Panc1 (cell line): ENCODE measurements around the gene FAF2. TPM values are rescaled to one million over a fixed set of nuclear protein-coding genes. Genes with fewer than 3 reads are reported as not detected.

Source experiments
- ATAC-seq: fragments of 200-7000 bp; cut with Tn5 transposase; 2 replicates; pipeline ENCODE4 v1.9.1; 2020; ENCODE audit warnings: mild to moderate bottlenecking, moderate library complexity
- BruUV-seq: library from RNA; stranded (reverse); fragments of 400-500 nt; replicated peaks from 2 replicates; lab custom pipeline; 2021; lab: Mats Ljungman, UMichigan
- CTCF ChIA-PET: fragments of 300-600 bp; sonication (Branson Sonifier 250); formaldehyde crosslinking; loops from one replicate; lab custom pipeline; 2022; ENCODE audit warnings: antibody characterized with exemption; lab: Charles Lee
- POLR2A ChIA-PET: fragments of 300-600 bp; sonication (Branson Sonifier 250); formaldehyde crosslinking; loops from one replicate; lab custom pipeline; 2022; ENCODE audit warnings: antibody characterized with exemption; lab: Charles Lee
- DNase-seq: peaks from one replicate; pipeline ENCODE4 v3.0.0-alpha.2; 2010; ENCODE audit warnings: low read depth, low spot score
- H3K27ac ChIP-seq: 2 replicates; pipeline ENCODE4 v1.5.1; 2011; ENCODE audit warnings: mild to moderate bottlenecking, low read length, inconsistent platforms
- H3K27me3 ChIP-seq: fragments of 200-500 bp; sonication (Bioruptor generic); 2 replicates; pipeline ENCODE4 v1.6.0; 2014; ENCODE audit warnings: low read length, inconsistent platforms; ENCODE audit not compliant: control insufficient read depth, insufficient read depth
- H3K36me3 ChIP-seq: fragments of 200-500 bp; sonication (Bioruptor generic); 2 replicates; pipeline ENCODE4 v1.5.1; 2014; ENCODE audit warnings: inconsistent platforms, mild to moderate bottlenecking, low read length, moderate library complexity; ENCODE audit not compliant: control insufficient read depth, insufficient read depth
- H3K4me1 ChIP-seq: 2 replicates; pipeline ENCODE4 v1.5.1; 2011; ENCODE audit warnings: inconsistent platforms, mild to moderate bottlenecking, low read length, moderate library complexity; ENCODE audit not compliant: control insufficient read depth, insufficient read depth
- H3K4me3 ChIP-seq, 2 experiments: 2 replicates each; pipeline ENCODE4 v1.5.1; 2011 to 2012; ENCODE audit warnings: low read depth in 2 of 2, low read length in 2 of 2, mild to moderate bottlenecking in 2 of 2, inconsistent platforms in 1 of 2, moderate library complexity in 1 of 2
- H3K9me3 ChIP-seq: fragments of 200-500 bp; sonication (Bioruptor generic); 2 replicates; pipeline ENCODE4 v1.5.1; 2014; ENCODE audit warnings: low read depth, mild to moderate bottlenecking, inconsistent platforms, low read length, moderate library complexity; ENCODE audit not compliant: control insufficient read depth, insufficient read depth
- CTCF ChIP-seq: fragments of 450-650 bp; IDR thresholded peaks from 2 replicates; pipeline ENCODE4 v1.5.1; 2017; ENCODE audit warnings: mild to moderate bottlenecking
- POLR2AphosphoS5 ChIP-seq: IDR thresholded peaks from 2 replicates; pipeline ENCODE4 v1.6.1; 2012; ENCODE audit warnings: mild to moderate bottlenecking, low read depth, low read length, moderate library complexity
- REST ChIP-seq, 2 experiments: IDR thresholded peaks; 2 replicates each; pipeline ENCODE4 v1.6.1; 2011 to 2012; ENCODE audit warnings: low read depth in 2 of 2, control low read depth in 1 of 2, low read length in 1 of 2, mild to moderate bottlenecking in 1 of 2, moderate library complexity in 1 of 2; ENCODE audit not compliant: insufficient read depth in 1 of 2
- SIN3A ChIP-seq: IDR thresholded peaks from 2 replicates; pipeline ENCODE4 v1.6.1; 2012; ENCODE audit warnings: low read depth, mild to moderate bottlenecking, low read length, moderate library complexity, borderline replicate concordance; ENCODE audit not compliant: insufficient read depth
- TCF7L2 ChIP-seq: IDR thresholded peaks from 2 replicates; pipeline ENCODE4 v1.6.1; 2011; ENCODE audit warnings: mild to moderate bottlenecking, low read depth, low read length, inconsistent platforms
- in situ Hi-C: cut with HindIII; loops from 2 replicates; pipeline ENCODE4 v1.10.0; 2016; ENCODE audit warnings: low sequenced_read_pairs, low pct_unique_long_range_greater_than_20kb
- intact Hi-C: fragments of 100-400 bp; cut with micrococcal nuclease; formaldehyde crosslinking; loops from one replicate; pipeline ENCODE4 v1.10.0; 2022; ENCODE audit not compliant: unreplicated experiment
- total RNA-seq: library from RNA; stranded (reverse); gene quantifications from one replicate; pipeline ENCODE4 v1.2.1, GENCODE V29; 2021; ENCODE audit not compliant: unreplicated experiment

Gene FAF2
- total RNA-seq, 1 experiment from 2014 or later, result 86.6 TPM

GRCh38 chr5:176401281-176402205, 46.6 kb upstream of the FAF2 start:
- DNase-seq (no peak), ATAC-seq (no peak)
- no peak overlapping the region for H3K4me3 ChIP-seq
- H3K4me1 ChIP-seq, result no peaks in the 10 kb centered on the region
- no peak overlapping the region for H3K27ac ChIP-seq
- no peak for TF ChIP-seq POLR2AphosphoS5
- TF ChIP-seq REST (IDR thresholded peaks at IDR 0.05; ENCODE audit: insufficient read depth in 1 of 2, low read depth in 2 of 2, low read length in 1 of 2), result no peak
- no peak for TF ChIP-seq CTCF
- TF ChIP-seq SIN3A, result no peak
- TF ChIP-seq TCF7L2, result no peak
- H3K9me3 ChIP-seq, result no peaks in the 10 kb centered on the region
- in situ Hi-C loops, result no loop called here
- H3K27me3 ChIP-seq, result no peaks in the 10 kb centered on the region
- no peaks in the 10 kb centered on the region for H3K36me3 ChIP-seq
- BruUV-seq, result no TSS peak
- intact Hi-C loops, result no loop called here
- ChIA-PET POLR2A (interaction anchor here (0.5 to 0.6 kb wide), 2 partner anchors 7 to 63 kb away, joined by 3 to 12 read pairs; no protein-coding TSS in a partner anchor), CTCF (no interaction called here)

GRCh38 chr5:176405656-176406435, 42.3 kb upstream of the FAF2 start:
- DNase-seq, result no peak
- intact Hi-C loops, result no loop called here
- TF ChIP-seq SIN3A, result no peak
- TF ChIP-seq POLR2AphosphoS5, result no peak
- no peak for TF ChIP-seq TCF7L2
- TF ChIP-seq CTCF, result no peak
- no peak for TF ChIP-seq REST (IDR thresholded peaks at IDR 0.05; ENCODE audit: insufficient read depth in 1 of 2, low read depth in 2 of 2, low read length in 1 of 2)
- H3K4me3 ChIP-seq, result no peak overlapping the region
- H3K27me3 ChIP-seq, result no peaks in the 10 kb centered on the region
- ChIA-PET POLR2A (interaction anchor here (0.6 kb wide), 1 partner anchor 10 kb away, joined by 8 read pairs; no protein-coding TSS in a partner anchor), CTCF (interaction anchor here (0.6 to 0.7 kb wide), 3 partner anchors 15 to 132 kb away, joined by 3 to 5 read pairs (median 3); no protein-coding TSS in a partner anchor)
- in situ Hi-C loops, result no loop called here
- no peaks in the 10 kb centered on the region for H3K9me3 ChIP-seq
- ATAC-seq, result peak; percentile 58; the same call in 1 of the 2 replicates
- H3K27ac ChIP-seq, result no peak overlapping the region
- no peaks in the 10 kb centered on the region for H3K4me1 ChIP-seq
- no TSS peak for BruUV-seq
- H3K36me3 ChIP-seq, result no peaks in the 10 kb centered on the region
